Heart left ventricle (tissue), 16 donors: ENCODE measurements around the gene PEA15. TPM values are rescaled to one million over a fixed set of nuclear protein-coding genes. Genes with fewer than 3 reads are reported as not detected.
A peak's percentile ranks its signal among the peaks of the same experiment; 100 is the strongest.

Source experiments
- ATAC-seq, 4 donors: fragments of 200-7000 bp; cut with Tn5 transposase; one replicate each; pipeline ENCODE4 v1.9.1; 2020 to 2022; ENCODE audit warnings: moderate library complexity in 4 of 4, mild to moderate bottlenecking in 3 of 4, moderate number of reproducible peaks in 1 of 4
- DNase-seq, 5 donors: peaks; one replicate each; pipeline ENCODE4 v3.0.0-alpha.2; 2020
- H3K27ac ChIP-seq, 12 donors: fragments of 200-600 bp; sonication (generic) in 4 of 12; one replicate each; pipeline versions ENCODE4 v1.5.0 to v1.8.0; 2016 to 2022; ENCODE audit warnings: mild to moderate bottlenecking in 2 of 12
- H3K27me3 ChIP-seq, 9 donors: fragments of 200-600 bp; sonication (generic) in 2 of 9; one replicate each; pipeline versions ENCODE4 v1.5.1 to v1.8.0; 2016 to 2022; ENCODE audit warnings: mild to moderate bottlenecking in 3 of 9
- H3K36me3 ChIP-seq, 9 donors: fragments of 200-600 bp; sonication (generic) in 2 of 9; one replicate each; pipeline versions ENCODE4 v1.5.0 to v1.8.0; 2018 to 2022; ENCODE audit warnings: mild to moderate bottlenecking in 2 of 9
- H3K4me1 ChIP-seq, 12 donors: fragments of 200-600 bp; sonication (generic) in 4 of 12; one replicate each; pipeline versions ENCODE4 v1.5.0 to v1.8.0; 2016 to 2022; ENCODE audit warnings: mild to moderate bottlenecking in 3 of 12
- H3K4me3 ChIP-seq, 12 donors: fragments of 200-600 bp; sonication (generic) in 4 of 12; one replicate each; pipeline versions ENCODE4 v1.5.0 to v1.8.0; 2017 to 2022; ENCODE audit warnings: mild to moderate bottlenecking in 9 of 12, moderate library complexity in 4 of 12
- H3K9me3 ChIP-seq, 12 donors: fragments of 200-600 bp; sonication (generic) in 4 of 12; one replicate each; pipeline versions ENCODE4 v1.5.0 to v1.8.0; 2016 to 2022; ENCODE audit warnings: mild to moderate bottlenecking in 1 of 12
- CTCF ChIP-seq, 12 donors: fragments of 200-600 bp; sonication (generic) in 4 of 12; IDR thresholded peaks; one replicate each; pipeline versions ENCODE4 v1.5.0 to v1.8.0; 2018 to 2022; ENCODE audit warnings: antibody characterized with exemption in 12 of 12, mild to moderate bottlenecking in 5 of 12
- POLR2A ChIP-seq, 2 donors: fragments of 450-650 bp; IDR thresholded peaks; one replicate each; pipeline ENCODE4 v1.6.1; 2017; ENCODE audit warnings: antibody characterized with exemption in 2 of 2, mild to moderate bottlenecking in 2 of 2, moderate library complexity in 2 of 2
- WGBS, 4 donors: extraction: QIAGEN DNeasy Blood & Tissue Kit in 2 of 4; methylation state at CpG; one replicate each; pipeline versions ENCODE4 v1.1.5 to v1.1.7; 2013 to 2018; 5-methylcytosine and 5-hydroxymethylcytosine counted together
- intact Hi-C, 10 donors: fragments of 100-400 bp; cut with DNase I; formaldehyde crosslinking; loops; one replicate each; pipeline versions ENCODE4 v1.11.1 to v1.14.2; 2022
- polyA plus RNA-seq, 2 donors: library from polyadenylated mRNA; stranded (reverse); fragments of 200-250 nt; gene quantifications; one replicate each; pipeline ENCODE4 v1.2.3, GENCODE V29; 2013
- total RNA-seq, 9 donors: library from RNA; depleted of rRNA in 2 of 9; stranded (reverse); fragments of >200 nt in 2 of 9; fragmentation: NEBNext Ultra II Directional in 3 of 9; extraction: Animal tissue kit (Norgen Biotek cat#: 25700) in 3 of 9; gene quantifications; one replicate each; pipeline versions ENCODE4 v1.1.0 to v1.2.4, GENCODE V29; 2016 to 2023
- donor health status: ischemic (EF 13 %, LVEDD 7.1; RV severe dilation, severe dysfunction).
- donor health status: healthy with polysubstance abuse.
- donor health status: DM: no; HTN: yes; CAD: no.
- donor health status: DM: no; HTN: no; CAD: no.
- donor health status: ischemic (EF 25% LVEDD 6.9; RV normal size, moderate dysfunction).
- donor health status: ischemic (EF 25% LVEDD 5.7; RV mildly dilated, moderate dysfunction).
- donor health status: healthy.
- donor health status: DM: yes; HTN: yes; CAD: no.
- donor health status: ischemic (EF 35%, LVEDD 5.7; RV mildly dilated, moderate dysfunction).
- donor health status: nonischemic (EF 11% LVEDD 7.7; RV severe dilation, severe dysfunction).
- donor health status: DM: yes; HTN: yes; CAD: no.
- donor health status: PGD.
- donor health status: ischemic (EF 29% LVEDD 5.4; RV normal size, mild dysfunction).
- donor health status: nonischemic (EF 23%, LVEDD 6.1; RV moderate dilation, normal function).

The PEA15 gene
- total and polyA plus RNA-seq, 11 donors, result 134 to 1,078 (median 290) TPM

- no peak for TF ChIP-seq CTCF (IDR thresholded peaks at IDR 0.05)
- TF ChIP-seq POLR2A (IDR thresholded peaks at IDR 0.05), result no peak
- H3K27ac ChIP-seq, result peak overlapping the region; percentile 16 to 98 (median 90)
- H3K9me3 ChIP-seq, result no peaks in the 10 kb centered on the region
- no peak overlapping the region for H3K4me3 ChIP-seq
- peak; percentile 67 to 82 (median 79) for ATAC-seq
- peaks cover 21 to 65% (median 57%) of the 10 kb centered on the region in 12 donors for H3K4me1 ChIP-seq
- DNase-seq, result peak; percentile 68 to 82 (median 75)
- intact Hi-C loops, result loop anchor here in 3 of 10 donors (5.0 kb wide), 3 partner anchors 33 to 48 kb away; no protein-coding TSS in a partner anchor
- 24 to 34% (median 31%) methylated on average over 7 of the region's 7 CpGs for WGBS, 4 donors
- peaks cover 0 to 76% (median 38%) of the 10 kb centered on the region in 9 donors for H3K36me3 ChIP-seq
- H3K27me3 ChIP-seq, result no peaks in the 10 kb centered on the region
These were observed 4.3 kb downstream of the PEA15 start for GRCh38 chr1:160209321-160210046.

- TF ChIP-seq CTCF (IDR thresholded peaks at IDR 0.05) (no peak), POLR2A (IDR thresholded peaks at IDR 0.05) (no peak)
- peaks cover 0 to 86% (median 49%) of the 10 kb centered on the region in 9 donors for H3K36me3 ChIP-seq
These were observed 5.4 kb downstream of the PEA15 start for GRCh38 chr1:160210561-160210960.

GRCh38 chr1:160211046-160211790, 6.0 kb downstream of the PEA15 start:
- Histone ChIP-seq H3K36me3 (peaks cover 0 to 93% (median 55%) of the 10 kb centered on the region in 9 donors), H3K9me3 (no peaks in the 10 kb centered on the region), H3K27ac (peak overlapping the region in 5 of 12 donors; percentile 89 to 98 (median 93)), H3K4me3 (no peak overlapping the region), H3K4me1 (peaks cover 16 to 61% (median 49%) of the 10 kb centered on the region in 12 donors), H3K27me3 (no peaks in the 10 kb centered on the region)
- TF ChIP-seq CTCF (IDR thresholded peaks at IDR 0.05) (no peak), POLR2A (IDR thresholded peaks at IDR 0.05) (no peak)
- intact Hi-C loops, result loop anchor here in 1 of 10 donors (5.0 kb wide), 1 partner anchor 36 kb away; no protein-coding TSS in a partner anchor
- 75 to 80% (median 78%) methylated on average over 10 of the region's 10 CpGs for WGBS, 4 donors
- ATAC-seq (no peak), DNase-seq (no peak)

More at GRCh38 chr1:160210561-160210960, 5.4 kb downstream of the PEA15 start:
- intact Hi-C loops, result loop anchor here in 1 of 10 donors (5.0 kb wide), 1 partner anchor 37 kb away; no protein-coding TSS in a partner anchor
- H3K9me3 ChIP-seq, result no peaks in the 10 kb centered on the region
- H3K4me3 ChIP-seq, result no peak overlapping the region
- 41 to 51% (median 45%) methylated on average over 5 of the region's 5 CpGs for WGBS, 4 donors
- ATAC-seq (no peak), DNase-seq (no peak)
- peaks cover 18 to 62% (median 52%) of the 10 kb centered on the region in 12 donors for H3K4me1 ChIP-seq
- no peaks in the 10 kb centered on the region for H3K27me3 ChIP-seq
- H3K27ac ChIP-seq, result peak overlapping the region in 11 of 12 donors; percentile 4 to 98 (median 89)
